Testis (tissue), 3 donors: ENCODE results near the gene TBK1. TPM values are rescaled to one million over a fixed set of nuclear protein-coding genes. Genes with fewer than 3 reads are reported as not detected.

ENCODE experiments used
- DNase-seq: peaks from one replicate; pipeline ENCODE4 v3.0.0-alpha.2; 2019
- H3K27ac ChIP-seq, 2 donors: fragments of 200-600 bp; sonication (generic); one replicate each; pipeline ENCODE4 v1.5.1; 2019
- H3K27me3 ChIP-seq: fragments of 200-600 bp; sonication (generic); one replicate; pipeline ENCODE4 v1.5.1; 2019
- H3K36me3 ChIP-seq: fragments of 200-600 bp; sonication (generic); one replicate; pipeline ENCODE4 v1.5.1; 2017; ENCODE audit warnings: low read depth; ENCODE audit errors: missing control alignments
- H3K4me1 ChIP-seq: fragments of 200-600 bp; sonication (generic); one replicate; pipeline ENCODE4 v1.5.1; 2019
- H3K4me3 ChIP-seq, 2 donors: fragments of 200-600 bp; sonication (generic); one replicate each; pipeline ENCODE4 v1.5.1; 2017 to 2019
- H3K9me3 ChIP-seq: fragments of 200-600 bp; sonication (generic); one replicate; pipeline ENCODE4 v1.5.1; 2017
- POLR2A ChIP-seq: fragments of 450-650 bp; IDR thresholded peaks from one replicate; pipeline ENCODE4 v1.6.1; 2017; ENCODE audit warnings: antibody characterized with exemption, mild to moderate bottlenecking, moderate library complexity
- WGBS, 2 donors: methylation state at CpG; one replicate each; pipeline ENCODE4 v1.1.5; 2018; 5-methylcytosine and 5-hydroxymethylcytosine counted together
- intact Hi-C: fragments of 100-400 bp; cut with DNase I; formaldehyde crosslinking; loops from one replicate; pipeline ENCODE4 v1.15.1; 2023; ENCODE audit warnings: low total_unique reads
- polyA plus RNA-seq: library from polyadenylated mRNA; stranded (reverse); fragments of 350-450 nt; fragmentation: Illumina TruSeq; extraction: RNeasy Lipid Tissue Mini Kit (QIAGEN cat#74804); gene quantifications from one replicate; pipeline ENCODE4 v1.2.3, GENCODE V29; 2014; ENCODE audit warnings: low read depth, low replicate concordance; ENCODE audit not compliant: insufficient read depth
- total RNA-seq, 2 donors: library from RNA; depleted of rRNA; stranded (reverse); fragments of >200 nt; gene quantifications; one replicate each; pipeline ENCODE4 v1.2.3, GENCODE V29; 2016
- TF ChIP-seq, protein P1 (sequence below), 3 experiments: fragments of 450-650 bp in 2 of 3; fragments of 200-600 bp in 1 of 3; sonication (generic) in 1 of 3; IDR thresholded peaks; one replicate each; pipeline ENCODE4 v1.5.1; 2016 to 2019; ENCODE audit warnings: antibody characterized with exemption in 3 of 3, mild to moderate bottlenecking in 2 of 3, moderate library complexity in 1 of 3

Gene TBK1
- total and polyA plus RNA-seq, 3 donors from 2014 or later = 32.0 to 48.3 (median 47.6) TPM

GRCh38 chr12:64433915-64434314 is 18.0 kb upstream of the TBK1 start:
- Histone ChIP-seq H3K27ac (no peak overlapping the region), H3K27me3 (no peaks in the 10 kb centered on the region), H3K4me1 (no peaks in the 10 kb centered on the region), H3K4me3 (no peak overlapping the region), H3K36me3 (peaks cover 5% of the 10 kb centered on the region), H3K9me3 (no peaks in the 10 kb centered on the region)
- no peak for DNase-seq
- WGBS, 2 donors = 90 to 97% methylated on average over 5 of the region's 5 CpGs
- no peak for TF ChIP-seq POLR2A
- TF ChIP-seq, protein P1, sequence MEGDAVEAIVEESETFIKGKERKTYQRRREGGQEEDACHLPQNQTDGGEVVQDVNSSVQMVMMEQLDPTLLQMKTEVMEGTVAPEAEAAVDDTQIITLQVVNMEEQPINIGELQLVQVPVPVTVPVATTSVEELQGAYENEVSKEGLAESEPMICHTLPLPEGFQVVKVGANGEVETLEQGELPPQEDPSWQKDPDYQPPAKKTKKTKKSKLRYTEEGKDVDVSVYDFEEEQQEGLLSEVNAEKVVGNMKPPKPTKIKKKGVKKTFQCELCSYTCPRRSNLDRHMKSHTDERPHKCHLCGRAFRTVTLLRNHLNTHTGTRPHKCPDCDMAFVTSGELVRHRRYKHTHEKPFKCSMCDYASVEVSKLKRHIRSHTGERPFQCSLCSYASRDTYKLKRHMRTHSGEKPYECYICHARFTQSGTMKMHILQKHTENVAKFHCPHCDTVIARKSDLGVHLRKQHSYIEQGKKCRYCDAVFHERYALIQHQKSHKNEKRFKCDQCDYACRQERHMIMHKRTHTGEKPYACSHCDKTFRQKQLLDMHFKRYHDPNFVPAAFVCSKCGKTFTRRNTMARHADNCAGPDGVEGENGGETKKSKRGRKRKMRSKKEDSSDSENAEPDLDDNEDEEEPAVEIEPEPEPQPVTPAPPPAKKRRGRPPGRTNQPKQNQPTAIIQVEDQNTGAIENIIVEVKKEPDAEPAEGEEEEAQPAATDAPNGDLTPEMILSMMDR (IDR thresholded peaks at IDR 0.05) = no peak
- intact Hi-C loops = no loop called here

- no peak for TF ChIP-seq POLR2A
- TF ChIP-seq, protein P1 (IDR thresholded peaks at IDR 0.05) = no peak
- H3K9me3 ChIP-seq = no peaks in the 10 kb centered on the region
- no peaks in the 10 kb centered on the region for H3K4me1 ChIP-seq
- no peak for DNase-seq
- no peak overlapping the region for H3K4me3 ChIP-seq
- H3K27me3 ChIP-seq = no peaks in the 10 kb centered on the region
- H3K27ac ChIP-seq = no peak overlapping the region
- intact Hi-C loops = no loop called here
- WGBS, 2 donors = 98 to 100% methylated on average over 1 of the region's 1 CpG
- peaks cover 5% of the 10 kb centered on the region for H3K36me3 ChIP-seq
Measured at GRCh38 chr12:64440100-64440499, 11.8 kb upstream of the TBK1 start.

DNA sequence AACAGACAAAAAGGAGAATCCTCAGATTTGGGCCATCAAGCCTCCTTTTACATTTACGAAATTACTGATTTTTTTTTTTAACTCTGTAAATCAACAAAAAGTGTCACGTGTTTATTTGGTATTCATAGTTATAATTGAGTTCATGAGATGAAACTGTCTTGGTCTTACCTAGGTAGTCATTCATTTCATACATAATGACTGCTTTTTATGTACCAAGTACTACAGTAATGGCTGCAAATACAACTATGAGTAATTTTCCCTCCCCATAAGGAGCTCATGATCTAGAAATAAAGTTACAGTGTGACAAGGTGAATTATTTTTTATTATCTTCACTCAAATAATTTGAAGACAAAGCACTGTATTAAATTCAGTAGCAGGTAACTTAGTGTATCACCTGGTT is 6.4 kb upstream of the TBK1 start:
- H3K27me3 ChIP-seq = no peaks in the 10 kb centered on the region
- no peaks in the 10 kb centered on the region for H3K4me1 ChIP-seq
- no peaks in the 10 kb centered on the region for H3K36me3 ChIP-seq
- intact Hi-C loops = no loop called here
- H3K9me3 ChIP-seq = no peaks in the 10 kb centered on the region
- no peak overlapping the region for H3K27ac ChIP-seq
- WGBS, 2 donors = 86 to 94% methylated on average over 2 of the region's 2 CpGs
- TF ChIP-seq POLR2A = no peak
- TF ChIP-seq, protein P1 (IDR thresholded peaks at IDR 0.05) = no peak
- no peak overlapping the region for H3K4me3 ChIP-seq
- DNase-seq = no peak

- intact Hi-C loops = no loop called here
- no peak for DNase-seq
- Histone ChIP-seq H3K27me3 (no peaks in the 10 kb centered on the region), H3K36me3 (no peaks in the 10 kb centered on the region), H3K27ac (no peak overlapping the region), H3K4me3 (no peak overlapping the region), H3K4me1 (peaks cover 7% of the 10 kb centered on the region), H3K9me3 (no peaks in the 10 kb centered on the region)
- TF ChIP-seq, protein P1 (IDR thresholded peaks at IDR 0.05) = no peak
- TF ChIP-seq POLR2A = no peak
- 70 to 87% methylated on average over 1 of the region's 1 CpG for WGBS, 2 donors
Measured at GRCh38 chr12:64446295-64446694, 5.6 kb upstream of the TBK1 start.

DNA sequence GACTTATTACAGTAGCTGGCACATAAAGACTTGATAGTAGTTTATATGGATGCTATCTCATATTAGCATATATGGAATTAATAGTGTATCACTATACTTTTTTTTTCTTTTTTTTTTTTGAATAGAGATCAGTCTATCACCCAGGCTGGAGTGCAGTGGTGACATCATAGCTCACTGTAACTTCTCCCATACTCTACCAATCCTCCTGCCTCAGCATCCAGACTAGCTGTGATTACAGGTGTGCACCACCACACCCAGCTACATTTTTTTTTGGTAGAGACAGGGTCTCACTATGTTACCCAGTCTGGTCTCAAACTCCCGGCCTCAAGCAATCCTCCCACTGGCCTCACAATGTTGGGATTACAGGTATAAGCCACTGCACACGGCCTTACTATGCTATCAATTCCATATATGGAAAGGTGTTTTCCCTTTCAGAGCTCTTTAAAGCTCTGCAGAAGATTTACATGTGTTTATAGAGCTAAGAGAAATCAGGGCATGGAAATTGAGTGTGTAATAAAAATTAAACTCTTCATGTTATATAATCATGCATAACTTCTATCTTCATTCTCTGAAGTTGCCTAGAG is 1.8 kb upstream of the TBK1 start:
- WGBS, 2 donors = 65 to 82% methylated on average over 2 of the region's 2 CpGs

More for the DNA sequence above, 1.8 kb upstream of the TBK1 start:
- intact Hi-C loops = no loop called here
- Histone ChIP-seq H3K4me3 (no peak overlapping the region), H3K36me3 (no peaks in the 10 kb centered on the region), H3K4me1 (peaks cover 18% of the 10 kb centered on the region), H3K27ac (no peak overlapping the region), H3K27me3 (no peaks in the 10 kb centered on the region), H3K9me3 (no peaks in the 10 kb centered on the region)
- TF ChIP-seq POLR2A = no peak
- TF ChIP-seq, protein P1 (IDR thresholded peaks at IDR 0.05) = no peak
- no peak for DNase-seq
